ENCODE data around the gene GREM1.

GREM1 gene

DNA sequence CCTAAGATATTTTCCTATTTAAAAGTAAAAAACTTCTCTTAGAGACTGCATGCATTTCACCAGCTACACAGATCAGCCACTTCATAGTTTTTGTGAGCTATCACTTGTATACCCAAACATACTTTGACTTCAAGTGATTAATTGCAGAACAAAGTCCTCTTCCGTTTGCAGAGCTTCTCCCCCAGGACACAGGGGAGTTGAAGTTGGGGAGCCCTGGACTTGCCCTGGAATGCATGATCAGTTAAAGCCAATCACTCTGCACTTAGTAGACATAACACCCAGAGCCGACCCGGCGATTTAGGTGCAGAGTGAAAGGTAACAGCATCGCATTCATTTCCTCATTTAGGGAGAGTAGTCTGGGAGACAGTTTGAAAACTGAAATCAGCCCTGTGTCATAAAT lies 70.1 kb downstream of the GREM1 start:
- DNase-seq: no peak

DNA sequence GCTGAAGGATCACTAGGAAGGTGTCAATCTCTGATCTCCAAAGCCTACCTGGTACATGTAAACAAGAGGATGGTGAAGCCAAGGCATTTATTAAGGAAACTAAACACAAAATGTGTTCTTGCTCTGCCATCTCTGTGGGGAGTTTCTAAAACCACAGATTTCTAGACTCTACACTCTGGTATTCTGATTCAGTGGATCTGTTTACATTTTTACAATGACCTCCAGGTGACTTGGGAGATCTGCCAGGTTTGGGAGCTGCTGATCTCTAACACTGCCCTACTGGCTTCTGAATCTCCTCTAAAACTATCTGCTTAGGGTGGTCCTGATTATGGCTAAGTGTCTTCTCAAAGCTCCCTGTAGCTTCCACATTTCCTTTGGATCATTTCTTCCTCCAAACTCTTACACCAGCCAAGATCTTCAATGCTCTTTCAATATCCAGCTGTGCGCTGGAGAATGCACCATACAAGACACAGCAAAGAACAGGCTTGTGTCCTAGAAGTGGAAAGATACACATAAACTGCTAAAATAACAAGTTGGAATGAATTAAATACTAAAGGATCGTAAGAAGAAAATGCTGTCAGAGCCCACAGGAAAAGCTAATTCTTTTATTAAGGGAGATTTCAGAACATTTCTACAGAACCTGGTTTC lies 72.7 kb downstream of the GREM1 start:
- DNase-seq: no peak

GRCh38 chr15:32792436-32792835 lies 74.6 kb downstream of the GREM1 start:
- no peak for DNase-seq
